OCI-LY7 (cell line): Measurements from ENCODE around the gene RIN3. TPM values are rescaled to one million over a fixed set of nuclear protein-coding genes. Genes with fewer than 3 reads are reported as not detected.

Source experiments
- BruUV-seq: library from RNA; stranded (reverse); fragments of 400-500 nt; replicated peaks from 2 replicates; lab custom pipeline; 2021; lab: Mats Ljungman, UMichigan
- CTCF ChIA-PET: fragments of 300-600 bp; sonication (Branson Sonifier 250); formaldehyde crosslinking; loops from one replicate; lab custom pipeline; 2022; ENCODE audit warnings: antibody characterized with exemption; ENCODE audit not compliant: unreplicated experiment; lab: Charles Lee
- POLR2A ChIA-PET: fragments of 300-600 bp; sonication (Branson Sonifier 250); formaldehyde crosslinking; loops from one replicate; lab custom pipeline; 2022; ENCODE audit warnings: antibody characterized with exemption; lab: Charles Lee
- DNase-seq: peaks from one replicate; pipeline ENCODE4 v3.0.0-alpha.2; 2015; ENCODE audit warnings: low spot score
- H2AFZ ChIP-seq: fragments of 200-600 bp; sonication (generic), shearing (Covaris generic); 2 replicates; pipeline ENCODE4 v1.6.1; 2014; ENCODE audit warnings: mild to moderate bottlenecking, antibody characterized with exemption, low read length, moderate library complexity
- H3K27ac ChIP-seq: fragments of 200-600 bp; sonication (generic); 2 replicates; pipeline ENCODE4 v1.5.1; 2014; ENCODE audit warnings: mixed run types, low read depth, mild to moderate bottlenecking, moderate library complexity, low read length, inconsistent platforms; ENCODE audit not compliant: poor library complexity, severe bottlenecking
- H3K36me3 ChIP-seq: fragments of 200-600 bp; sonication (generic); 2 replicates; pipeline ENCODE4 v1.6.1; 2014; ENCODE audit warnings: mild to moderate bottlenecking, antibody characterized with exemption, low read length, moderate library complexity, mixed read lengths; ENCODE audit not compliant: insufficient read depth
- H3K4me1 ChIP-seq: fragments of 200-600 bp; sonication (generic); 2 replicates; pipeline ENCODE4 v1.5.1; 2014; ENCODE audit warnings: mild to moderate bottlenecking, low read length; ENCODE audit not compliant: insufficient read depth, poor library complexity, severe bottlenecking
- H3K4me2 ChIP-seq: fragments of 200-600 bp; sonication (generic); 2 replicates; pipeline ENCODE4 v1.6.1; 2014; ENCODE audit warnings: mild to moderate bottlenecking, low read length
- H3K4me3 ChIP-seq: fragments of 200-600 bp; sonication (generic); 2 replicates; pipeline ENCODE4 v1.5.1; 2014; ENCODE audit warnings: mild to moderate bottlenecking, low read depth, low read length; ENCODE audit not compliant: poor library complexity, severe bottlenecking
- H3K79me2 ChIP-seq: fragments of 200-600 bp; sonication (generic); 2 replicates; pipeline ENCODE4 v1.6.1; 2016; ENCODE audit warnings: low read depth, mild to moderate bottlenecking, low read length, moderate library complexity, mixed read lengths; ENCODE audit not compliant: insufficient read depth
- H3K9me2 ChIP-seq: fragments of 200-600 bp; sonication (generic); 2 replicates; pipeline ENCODE4 v1.6.1; 2016; ENCODE audit warnings: mild to moderate bottlenecking, low read length, mixed read lengths; ENCODE audit not compliant: insufficient read depth
- H3K9me3 ChIP-seq: fragments of 200-600 bp; sonication (generic); 2 replicates; pipeline ENCODE4 v1.6.1; 2014; ENCODE audit warnings: mild to moderate bottlenecking, mixed run types, low read length, mixed read lengths
- H4K20me1 ChIP-seq: fragments of 200-600 bp; sonication (generic); 2 replicates; pipeline ENCODE4 v1.6.1; 2014; ENCODE audit warnings: mild to moderate bottlenecking, antibody characterized with exemption, low read length, moderate library complexity, mixed read lengths; ENCODE audit not compliant: insufficient read depth
- CTCF ChIP-seq: fragments of 200-600 bp; sonication (generic); conservative IDR thresholded peaks from 2 replicates; pipeline ENCODE4 v1.5.1; 2014; ENCODE audit warnings: mild to moderate bottlenecking, antibody characterized with exemption, low read length, moderate library complexity, mixed read lengths
- EZH2phosphoT487 ChIP-seq: fragments of 200-600 bp; sonication (generic); IDR thresholded peaks from 2 replicates; pipeline ENCODE4 v1.6.1; 2018; ENCODE audit warnings: low read depth, borderline replicate concordance, mild to moderate bottlenecking, mixed run types, antibody characterized with exemption, low read length, moderate library complexity, mixed read lengths
- intact Hi-C: fragments of 100-400 bp; cut with micrococcal nuclease; formaldehyde crosslinking; loops from one replicate; pipeline ENCODE4 v1.10.0; 2022; ENCODE audit not compliant: unreplicated experiment
- total RNA-seq, 2 experiments: library from RNA; depleted of rRNA in 1 of 2; stranded (reverse); fragments of >200 nt in 1 of 2; shearing (Covaris generic) in 1 of 2; gene quantifications; 2 replicates each; pipeline ENCODE4 v1.2.3, GENCODE V29; 2014 to 2022

The RIN3 gene
- total RNA-seq, 2 experiments from 2014 or later = not detected

GRCh38 chr14:92696366-92696765 is 182.8 kb downstream of the RIN3 start:
- no peak overlapping the region for H3K4me2 ChIP-seq
- no peak overlapping the region for H3K4me3 ChIP-seq
- intact Hi-C loops = no loop called here
- no TSS peak for BruUV-seq
- H3K36me3 ChIP-seq = no peaks in the 10 kb centered on the region
- H3K79me2 ChIP-seq = no peaks in the 10 kb centered on the region
- no peak overlapping the region for H2AFZ ChIP-seq
- TF ChIP-seq EZH2phosphoT487 = no peak
- TF ChIP-seq CTCF = no peak
- DNase-seq = no peak
- no peaks in the 10 kb centered on the region for H3K9me3 ChIP-seq
- no peak overlapping the region for H3K27ac ChIP-seq
- H3K4me1 ChIP-seq = peaks cover 7% of the 10 kb centered on the region
- H3K9me2 ChIP-seq = no peaks in the 10 kb centered on the region
- POLR2A ChIA-PET = interaction anchor here (0.7 kb wide), 1 partner anchor 92 kb away, joined by 3 read pairs; no protein-coding TSS in a partner anchor
- CTCF ChIA-PET = no interaction called here
- H4K20me1 ChIP-seq = no peaks in the 10 kb centered on the region

GRCh38 chr14:92698393-92698792 is 184.8 kb downstream of the RIN3 start:
- Histone ChIP-seq H3K9me3 (no peaks in the 10 kb centered on the region), H3K36me3 (0 out of 2 replicates have a peak, but pooled peaks cover 1% of the 10 kb centered on the region), H3K9me2 (no peaks in the 10 kb centered on the region), H3K4me2 (no peak overlapping the region), H3K79me2 (no peaks in the 10 kb centered on the region), H3K4me1 (peaks cover 14% of the 10 kb centered on the region), H3K4me3 (no peak overlapping the region), H4K20me1 (no peaks in the 10 kb centered on the region), H3K27ac (no peak overlapping the region), H2AFZ (no peak overlapping the region)
- intact Hi-C loops = no loop called here
- TF ChIP-seq EZH2phosphoT487 (no peak), CTCF (no peak)
- ChIA-PET CTCF (no interaction called here), POLR2A (interaction anchor here (1.0 kb wide), 2 partner anchors 13 to 36 kb away, joined by 3 to 4 read pairs; no protein-coding TSS in a partner anchor)
- no TSS peak for BruUV-seq
- no peak for DNase-seq

GRCh38 chr14:92701826-92702225 is 188.2 kb downstream of the RIN3 start:
- H3K9me3 ChIP-seq = no peaks in the 10 kb centered on the region
- no peaks in the 10 kb centered on the region for H3K79me2 ChIP-seq
- BruUV-seq = no TSS peak
- DNase-seq = no peak
- no peak for TF ChIP-seq EZH2phosphoT487
- no peak for TF ChIP-seq CTCF
- no peak overlapping the region for H3K4me2 ChIP-seq
- intact Hi-C loops = no loop called here
- peaks cover 10% of the 10 kb centered on the region; the same call in 1 of the 2 replicates for H3K36me3 ChIP-seq
- no peaks in the 10 kb centered on the region for H3K9me2 ChIP-seq
- H3K4me3 ChIP-seq = no peak overlapping the region
- peaks cover 26% of the 10 kb centered on the region for H3K4me1 ChIP-seq
- POLR2A ChIA-PET = no interaction called here
- no peak overlapping the region for H3K27ac ChIP-seq
- H4K20me1 ChIP-seq = no peaks in the 10 kb centered on the region
- H2AFZ ChIP-seq = no peak overlapping the region
- CTCF ChIA-PET = no interaction called here
